Neural progenitor cell (in vitro differentiated cells): ENCODE measurements around the gene NR2F1-AS1. TPM values are rescaled to one million over a fixed set of nuclear protein-coding genes. Genes with fewer than 3 reads are reported as not detected.

ENCODE experiments used
- DNase-seq: peaks from one replicate; pipeline ENCODE4 v3.0.0-alpha.2; 2016; ENCODE audit warnings: low spot score
- H2AFZ ChIP-seq: fragments of 200-600 bp; sonication (generic); replicated peaks from 2 replicates; pipeline ENCODE4 v1.6.1; 2016; ENCODE audit warnings: antibody characterized with exemption
- H3F3A ChIP-seq: fragments of 200-600 bp; sonication (generic); 2 replicates; pipeline ENCODE4 v1.6.1; 2016; ENCODE audit warnings: antibody characterized with exemption, low read depth
- H3K27ac ChIP-seq: fragments of 200-600 bp; sonication (generic); 2 replicates; pipeline ENCODE4 v1.5.1; 2016; ENCODE audit warnings: mild to moderate bottlenecking
- H3K27me3 ChIP-seq: fragments of 200-600 bp; sonication (generic); 2 replicates; pipeline ENCODE4 v1.6.1; 2016; ENCODE audit warnings: mild to moderate bottlenecking, moderate library complexity
- H3K36me3 ChIP-seq: fragments of 200-600 bp; sonication (generic); 2 replicates; pipeline ENCODE4 v1.5.1; 2016
- H3K4me1 ChIP-seq: fragments of 200-600 bp; sonication (generic); 2 replicates; pipeline ENCODE4 v1.6.1; 2016; ENCODE audit warnings: mixed run types
- H3K4me2 ChIP-seq: fragments of 200-600 bp; sonication (generic); 2 replicates; pipeline ENCODE4 v1.6.1; 2016
- H3K4me3 ChIP-seq: fragments of 200-600 bp; sonication (generic); 2 replicates; pipeline ENCODE4 v1.5.1; 2016
- H3K79me2 ChIP-seq: fragments of 200-600 bp; sonication (generic); 2 replicates; pipeline ENCODE4 v1.6.1; 2016; ENCODE audit warnings: low read depth
- H3K9ac ChIP-seq: fragments of 200-600 bp; sonication (generic); 2 replicates; pipeline ENCODE4 v1.6.1; 2016
- H3K9me3 ChIP-seq: fragments of 200-600 bp; sonication (generic); 2 replicates; pipeline ENCODE4 v1.5.1; 2016; ENCODE audit warnings: low read depth
- H4K20me1 ChIP-seq: fragments of 200-600 bp; sonication (generic); 2 replicates; pipeline ENCODE4 v1.6.1; 2016; ENCODE audit warnings: low read depth
- H3K27ac Mint-ChIP-seq: 3 replicates; pipeline ENCODE4 v1.8.0; 2021; ENCODE audit warnings: mixed read lengths
- H3K27me3 Mint-ChIP-seq: 2 replicates; pipeline ENCODE4 v1.8.0; 2022; ENCODE audit warnings: low read depth, mild to moderate bottlenecking, inconsistent platforms, moderate library complexity, mixed read lengths; ENCODE audit not compliant: insufficient read depth
- H3K36me3 Mint-ChIP-seq: 3 replicates; pipeline ENCODE4 v1.8.0; 2021; ENCODE audit warnings: mixed read lengths
- H3K4me1 Mint-ChIP-seq: 3 replicates; pipeline ENCODE4 v1.8.0; 2021; ENCODE audit warnings: mixed read lengths
- H3K4me3 Mint-ChIP-seq: 3 replicates; pipeline ENCODE4 v1.8.0; 2021; ENCODE audit warnings: mild to moderate bottlenecking, moderate library complexity, mixed read lengths
- H3K9me3 Mint-ChIP-seq: 3 replicates; pipeline ENCODE4 v1.8.0; 2020; ENCODE audit warnings: mixed read lengths
- EZH2 ChIP-seq: fragments of 200-600 bp; sonication (generic); IDR thresholded peaks from 2 replicates; pipeline ENCODE4 v1.6.1; 2017; ENCODE audit warnings: antibody characterized with exemption, mild to moderate bottlenecking, moderate library complexity
- EZH2phosphoT487 ChIP-seq: fragments of 200-600 bp; sonication (generic); IDR thresholded peaks from 2 replicates; pipeline ENCODE4 v1.6.1; 2017; ENCODE audit warnings: antibody characterized with exemption
- total RNA-seq: library from RNA; depleted of rRNA; stranded (reverse); fragments of >200 nt; gene quantifications from 2 replicates; pipeline ENCODE4 v1.2.3, GENCODE V29; 2015; ENCODE audit warnings: low replicate concordance
- TF ChIP-seq, protein P1 (sequence below): fragments of 200-600 bp; sonication (generic); IDR thresholded peaks from 2 replicates; pipeline ENCODE4 v1.5.1; 2017; ENCODE audit warnings: antibody characterized with exemption, mild to moderate bottlenecking

Gene NR2F1-AS1
- total RNA-seq, result 8.3 and 9.3 TPM in 2 replicates

DNA sequence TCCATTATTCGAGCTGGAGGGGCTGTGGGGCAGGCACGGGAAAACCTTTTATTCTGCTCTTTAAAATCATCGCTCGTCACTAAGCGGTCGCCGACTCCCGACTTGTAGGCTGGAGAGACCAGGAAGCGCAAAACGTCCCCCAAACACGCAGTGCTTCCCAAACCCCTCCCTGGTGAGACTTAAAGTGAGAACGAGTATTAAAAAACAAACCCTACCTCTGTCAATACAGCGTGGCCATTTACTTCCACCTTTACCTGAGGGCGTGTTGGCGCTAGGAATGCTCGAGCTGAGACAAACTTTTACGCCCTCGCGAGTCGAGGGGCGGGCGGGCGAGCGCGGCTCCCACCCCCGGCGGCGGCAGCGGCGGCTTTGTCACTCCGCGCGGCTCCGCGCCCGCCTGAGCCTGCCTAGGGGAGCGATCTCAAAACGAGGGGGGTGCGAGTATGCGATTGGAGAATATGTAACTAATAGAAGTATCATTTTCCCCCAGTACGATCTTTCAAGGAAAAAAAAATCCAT, at the start of gene NR2F1-AS1:
Gene NR2F1-AS1 (minus strand): TSS at position 293 of the 519 bp plus-strand sequence.
- peak within 1 kb of the TSS; percentile 82 for H3K4me3 ChIP-seq
- TF ChIP-seq EZH2phosphoT487, result no peak
- TF ChIP-seq EZH2, result no peak
- TF ChIP-seq, protein P1, sequence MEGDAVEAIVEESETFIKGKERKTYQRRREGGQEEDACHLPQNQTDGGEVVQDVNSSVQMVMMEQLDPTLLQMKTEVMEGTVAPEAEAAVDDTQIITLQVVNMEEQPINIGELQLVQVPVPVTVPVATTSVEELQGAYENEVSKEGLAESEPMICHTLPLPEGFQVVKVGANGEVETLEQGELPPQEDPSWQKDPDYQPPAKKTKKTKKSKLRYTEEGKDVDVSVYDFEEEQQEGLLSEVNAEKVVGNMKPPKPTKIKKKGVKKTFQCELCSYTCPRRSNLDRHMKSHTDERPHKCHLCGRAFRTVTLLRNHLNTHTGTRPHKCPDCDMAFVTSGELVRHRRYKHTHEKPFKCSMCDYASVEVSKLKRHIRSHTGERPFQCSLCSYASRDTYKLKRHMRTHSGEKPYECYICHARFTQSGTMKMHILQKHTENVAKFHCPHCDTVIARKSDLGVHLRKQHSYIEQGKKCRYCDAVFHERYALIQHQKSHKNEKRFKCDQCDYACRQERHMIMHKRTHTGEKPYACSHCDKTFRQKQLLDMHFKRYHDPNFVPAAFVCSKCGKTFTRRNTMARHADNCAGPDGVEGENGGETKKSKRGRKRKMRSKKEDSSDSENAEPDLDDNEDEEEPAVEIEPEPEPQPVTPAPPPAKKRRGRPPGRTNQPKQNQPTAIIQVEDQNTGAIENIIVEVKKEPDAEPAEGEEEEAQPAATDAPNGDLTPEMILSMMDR, result no peak
- no peak within 1 kb of the TSS for H3K9ac ChIP-seq
- no peaks in the 10 kb centered on the region for H3K9me3 ChIP-seq
- H3K4me1 ChIP-seq, result peaks cover 35% of the 10 kb centered on the region
- no peaks in the 10 kb centered on the region for H3K36me3 ChIP-seq
- peaks cover 10% of the 10 kb centered on the region for H3K27me3 Mint-ChIP-seq
- H3K36me3 Mint-ChIP-seq, result peaks cover 4% of the 10 kb centered on the region
- no peak within 1 kb of the TSS for H3K27ac ChIP-seq
- H3K4me1 Mint-ChIP-seq, result peaks cover 31% of the 10 kb centered on the region
- peak; percentile 42 for DNase-seq
- H3F3A ChIP-seq, result peaks cover 63% of the 10 kb centered on the region
- peak within 1 kb of the TSS; percentile 20 for H2AFZ ChIP-seq
- no peak within 1 kb of the TSS for H3K4me3 Mint-ChIP-seq
- H3K79me2 ChIP-seq, result peaks cover 5% of the 10 kb centered on the region
- peak within 1 kb of the TSS; percentile 90 for H3K4me2 ChIP-seq
- H3K27ac Mint-ChIP-seq, result peak within 1 kb of the TSS; percentile 97
- H3K27me3 ChIP-seq, result peaks cover 84% of the 10 kb centered on the region
- peaks cover 5% of the 10 kb centered on the region for H4K20me1 ChIP-seq
- H3K9me3 Mint-ChIP-seq, result peaks cover 1% of the 10 kb centered on the region

DNA sequence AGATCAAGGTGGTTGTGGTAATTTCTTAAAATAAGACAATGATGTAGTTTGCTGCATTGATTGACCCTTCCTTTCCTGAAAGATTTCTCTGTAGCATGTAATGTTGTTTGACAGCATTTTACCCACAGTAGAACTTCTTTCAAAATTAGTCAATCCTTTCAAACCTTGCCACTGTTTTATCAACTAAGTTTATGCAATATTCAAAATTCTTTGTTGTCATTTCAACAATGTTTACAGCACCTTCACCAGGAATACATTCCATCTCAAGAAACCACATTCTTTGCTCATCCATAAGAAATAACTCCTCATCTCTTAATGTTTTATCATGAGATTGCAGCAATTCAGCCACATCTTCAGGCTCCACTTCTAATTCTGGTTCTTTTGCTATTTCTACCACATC, 45.8 kb upstream of the NR2F1-AS1 start:
- H3K9ac ChIP-seq, result no peak overlapping the region
- peaks cover 3% of the 10 kb centered on the region for H3K9me3 Mint-ChIP-seq
- H3K4me3 ChIP-seq, result no peak overlapping the region
- DNase-seq, result no peak
- H3K4me3 Mint-ChIP-seq, result no peak overlapping the region
- TF ChIP-seq, protein P1, result no peak
- TF ChIP-seq EZH2phosphoT487 (no peak), EZH2 (no peak)
- peaks cover 9% of the 10 kb centered on the region for H3F3A ChIP-seq
- H3K36me3 ChIP-seq, result no peaks in the 10 kb centered on the region
- H3K79me2 ChIP-seq, result no peaks in the 10 kb centered on the region
- H3K9me3 ChIP-seq, result no peaks in the 10 kb centered on the region
- H3K36me3 Mint-ChIP-seq, result no peaks in the 10 kb centered on the region
- peaks cover 18% of the 10 kb centered on the region for H3K4me1 Mint-ChIP-seq
- H3K27ac ChIP-seq, result no peak overlapping the region
- no peaks in the 10 kb centered on the region for H4K20me1 ChIP-seq
- peaks cover 7% of the 10 kb centered on the region for H3K4me1 ChIP-seq
- H3K27me3 ChIP-seq, result peaks cover 53% of the 10 kb centered on the region
- H2AFZ ChIP-seq, result no peak overlapping the region
- no peak overlapping the region for H3K27ac Mint-ChIP-seq
- no peak overlapping the region for H3K4me2 ChIP-seq
- no peaks in the 10 kb centered on the region for H3K27me3 Mint-ChIP-seq

DNA sequence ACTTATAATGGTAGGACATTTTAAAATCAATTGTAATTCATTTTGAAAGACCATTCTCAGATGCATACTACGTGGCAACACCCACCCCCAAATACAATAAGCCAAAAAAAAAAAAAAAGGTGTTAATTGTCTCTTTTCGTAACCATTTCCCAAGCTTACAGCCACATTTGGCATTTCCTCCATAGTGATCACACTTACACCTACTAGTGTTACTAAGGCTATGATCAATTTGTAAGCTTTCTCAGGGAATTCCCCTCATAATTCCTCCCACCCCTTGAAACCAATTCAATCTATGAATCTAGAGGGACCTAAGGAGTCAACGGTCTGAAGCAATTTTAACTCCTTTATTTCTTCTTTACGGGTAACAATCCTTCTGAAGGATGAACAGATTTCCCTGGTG, 42.1 kb upstream of the NR2F1-AS1 start:
- Mint-ChIP-seq H3K4me1 (peaks cover 41% of the 10 kb centered on the region), H3K36me3 (no peaks in the 10 kb centered on the region), H3K9me3 (peaks cover 3% of the 10 kb centered on the region), H3K4me3 (no peak overlapping the region), H3K27me3 (peaks cover 5% of the 10 kb centered on the region), H3K27ac (no peak overlapping the region)
- TF ChIP-seq, protein P1, result no peak
- TF ChIP-seq EZH2phosphoT487, result no peak
- TF ChIP-seq EZH2, result no peak
- H3K36me3 ChIP-seq, result no peaks in the 10 kb centered on the region
- no peaks in the 10 kb centered on the region for H3K79me2 ChIP-seq
- no peak overlapping the region for H3K4me2 ChIP-seq
- no peak for DNase-seq
- no peak overlapping the region for H3K4me3 ChIP-seq
- no peak overlapping the region for H2AFZ ChIP-seq
- H3F3A ChIP-seq, result peaks cover 27% of the 10 kb centered on the region
- H3K27ac ChIP-seq, result no peak overlapping the region
- H3K9ac ChIP-seq, result no peak overlapping the region
- peaks cover 17% of the 10 kb centered on the region for H3K4me1 ChIP-seq
- peaks cover 8% of the 10 kb centered on the region for H4K20me1 ChIP-seq
- H3K9me3 ChIP-seq, result no peaks in the 10 kb centered on the region
- peaks cover 78% of the 10 kb centered on the region for H3K27me3 ChIP-seq
